ENCODE results near the gene GOLGA6L10.

GOLGA6L10 gene

DNA sequence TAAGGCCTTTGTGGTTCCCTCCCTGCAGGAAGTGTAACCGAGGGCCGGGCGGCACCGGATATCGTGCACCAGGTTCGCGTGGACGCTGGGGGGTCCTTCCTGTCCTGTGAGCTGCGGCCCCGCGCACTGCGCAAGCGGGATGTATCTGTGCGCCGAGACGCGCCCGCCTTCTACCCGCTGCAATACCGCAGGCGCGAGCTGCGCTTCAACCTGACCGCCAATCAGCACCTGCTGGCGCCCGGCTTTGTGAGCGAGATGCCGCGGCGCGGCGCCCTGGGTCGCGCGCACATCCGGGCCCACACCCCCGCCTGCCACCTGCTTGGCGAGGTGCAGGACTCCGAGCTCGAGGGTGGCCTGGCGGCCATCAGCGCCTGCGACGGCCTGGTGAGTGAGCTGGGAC is 50.8 kb downstream of the GOLGA6L10 start:
- Histone ChIP-seq H3K9ac (ENCODE audit: low read length) (no peak overlapping the region), H3F3A (ENCODE audit: insufficient read depth, low read length) (no peaks in the 10 kb centered on the region), H3K9me3 (replicated peaks; ENCODE audit: insufficient read depth, low read length) (no peaks in the 10 kb centered on the region), H3K79me2 (ENCODE audit: low read length) (no peaks in the 10 kb centered on the region), H3K27me3 (replicated peaks; ENCODE audit: insufficient read depth, low read length) (peaks cover 42% of the 10 kb centered on the region), H3K9me2 (replicated peaks; ENCODE audit: insufficient read depth, low read length) (no peaks in the 10 kb centered on the region), H3K36me3 (replicated peaks; ENCODE audit: insufficient read depth, low read length) (no peaks in the 10 kb centered on the region), H4K20me1 (ENCODE audit: insufficient read depth, low read length) (no peaks in the 10 kb centered on the region), H2AFZ (ENCODE audit: low read length) (no peak overlapping the region), H3K27ac (ENCODE audit: low read length) (no peak overlapping the region), H3K4me3 (ENCODE audit: low read length) (no peak overlapping the region), H3K4me1 (ENCODE audit: low read length) (no peaks in the 10 kb centered on the region), H3K4me2 (ENCODE audit: low read depth, low read length) (no peak overlapping the region)
- DNase-seq = no peak
- TF ChIP-seq EZH2 (optimal IDR thresholded peaks at IDR 0.05; ENCODE audit: low read depth, low read length) (no peak), EZH2phosphoT487 (IDR thresholded peaks at IDR 0.05; ENCODE audit: low read length) (no peak)
- TF ChIP-seq, protein P1, sequence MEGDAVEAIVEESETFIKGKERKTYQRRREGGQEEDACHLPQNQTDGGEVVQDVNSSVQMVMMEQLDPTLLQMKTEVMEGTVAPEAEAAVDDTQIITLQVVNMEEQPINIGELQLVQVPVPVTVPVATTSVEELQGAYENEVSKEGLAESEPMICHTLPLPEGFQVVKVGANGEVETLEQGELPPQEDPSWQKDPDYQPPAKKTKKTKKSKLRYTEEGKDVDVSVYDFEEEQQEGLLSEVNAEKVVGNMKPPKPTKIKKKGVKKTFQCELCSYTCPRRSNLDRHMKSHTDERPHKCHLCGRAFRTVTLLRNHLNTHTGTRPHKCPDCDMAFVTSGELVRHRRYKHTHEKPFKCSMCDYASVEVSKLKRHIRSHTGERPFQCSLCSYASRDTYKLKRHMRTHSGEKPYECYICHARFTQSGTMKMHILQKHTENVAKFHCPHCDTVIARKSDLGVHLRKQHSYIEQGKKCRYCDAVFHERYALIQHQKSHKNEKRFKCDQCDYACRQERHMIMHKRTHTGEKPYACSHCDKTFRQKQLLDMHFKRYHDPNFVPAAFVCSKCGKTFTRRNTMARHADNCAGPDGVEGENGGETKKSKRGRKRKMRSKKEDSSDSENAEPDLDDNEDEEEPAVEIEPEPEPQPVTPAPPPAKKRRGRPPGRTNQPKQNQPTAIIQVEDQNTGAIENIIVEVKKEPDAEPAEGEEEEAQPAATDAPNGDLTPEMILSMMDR (IDR thresholded peaks at IDR 0.05; ENCODE audit: low read length) = no peak

DNA sequence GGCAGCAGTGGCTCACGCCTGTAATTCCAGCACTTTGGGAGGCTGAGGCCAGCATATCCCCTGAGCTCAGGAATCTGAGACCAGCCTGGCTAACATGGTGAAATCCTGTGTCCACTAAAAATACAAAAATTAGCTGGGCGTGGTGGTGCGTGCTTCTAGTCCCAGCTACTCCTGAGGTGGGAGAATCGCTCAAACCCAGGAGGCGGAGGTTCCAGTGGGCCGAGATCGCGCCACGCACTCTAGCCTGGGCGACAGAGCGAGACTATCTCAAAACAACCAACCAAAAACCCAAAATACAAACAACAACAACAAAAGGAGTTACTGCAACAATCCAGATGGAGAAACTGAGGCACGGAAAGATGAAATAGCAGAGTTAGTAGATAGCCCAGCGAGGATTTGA is 51.2 kb downstream of the GOLGA6L10 start:
- Histone ChIP-seq H3K27ac (ENCODE audit: low read length) (no peak overlapping the region), H3K4me3 (ENCODE audit: low read length) (no peak overlapping the region), H3K79me2 (ENCODE audit: low read length) (no peaks in the 10 kb centered on the region), H3K4me1 (ENCODE audit: low read length) (no peaks in the 10 kb centered on the region), H2AFZ (ENCODE audit: low read length) (no peak overlapping the region), H3K9me2 (replicated peaks; ENCODE audit: insufficient read depth, low read length) (no peaks in the 10 kb centered on the region), H3F3A (ENCODE audit: insufficient read depth, low read length) (no peaks in the 10 kb centered on the region), H3K36me3 (replicated peaks; ENCODE audit: insufficient read depth, low read length) (no peaks in the 10 kb centered on the region), H3K4me2 (ENCODE audit: low read depth, low read length) (no peak overlapping the region), H3K9me3 (replicated peaks; ENCODE audit: insufficient read depth, low read length) (no peaks in the 10 kb centered on the region), H3K9ac (ENCODE audit: low read length) (no peak overlapping the region), H3K27me3 (replicated peaks; ENCODE audit: insufficient read depth, low read length) (peaks cover 44% of the 10 kb centered on the region), H4K20me1 (ENCODE audit: insufficient read depth, low read length) (no peaks in the 10 kb centered on the region)
- TF ChIP-seq EZH2phosphoT487 (IDR thresholded peaks at IDR 0.05; ENCODE audit: low read length) = no peak
- TF ChIP-seq, protein P1 (IDR thresholded peaks at IDR 0.05; ENCODE audit: low read length) = no peak
- no peak for TF ChIP-seq EZH2 (optimal IDR thresholded peaks at IDR 0.05; ENCODE audit: low read depth, low read length)
- DNase-seq = no peak

DNA sequence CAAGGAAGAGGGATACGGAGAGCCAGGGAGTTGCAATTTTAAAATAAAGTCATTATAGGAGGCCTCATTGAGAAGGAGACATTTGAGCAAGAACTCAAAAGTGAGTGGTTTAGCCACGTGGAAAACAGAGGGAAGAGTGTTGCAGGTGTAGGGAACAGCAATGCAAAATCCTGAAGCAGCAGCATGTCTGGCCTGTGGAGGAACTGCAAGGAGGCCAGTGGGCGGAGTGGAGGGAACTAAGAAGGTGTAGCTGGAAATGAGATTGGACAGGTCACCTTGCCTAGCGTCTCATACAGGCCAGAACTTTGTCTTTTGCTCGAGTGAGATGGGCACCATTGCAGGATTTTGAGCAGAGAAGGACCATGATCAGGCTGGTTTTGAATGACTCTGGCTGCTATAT is 51.7 kb downstream of the GOLGA6L10 start:
- no peaks in the 10 kb centered on the region for H4K20me1 ChIP-seq (ENCODE audit: insufficient read depth, low read length)
- no peak overlapping the region for H3K4me2 ChIP-seq (ENCODE audit: low read depth, low read length)
- no peaks in the 10 kb centered on the region for H3K36me3 ChIP-seq (replicated peaks; ENCODE audit: insufficient read depth, low read length)
- TF ChIP-seq, protein P1 (IDR thresholded peaks at IDR 0.05; ENCODE audit: low read length) = no peak
- TF ChIP-seq EZH2phosphoT487 (IDR thresholded peaks at IDR 0.05; ENCODE audit: low read length) (no peak), EZH2 (optimal IDR thresholded peaks at IDR 0.05; ENCODE audit: low read depth, low read length) (no peak)
- H3F3A ChIP-seq (ENCODE audit: insufficient read depth, low read length) = no peaks in the 10 kb centered on the region
- no peak for DNase-seq
- H2AFZ ChIP-seq (ENCODE audit: low read length) = no peak overlapping the region
- no peaks in the 10 kb centered on the region for H3K4me1 ChIP-seq (ENCODE audit: low read length)
- no peaks in the 10 kb centered on the region for H3K9me2 ChIP-seq (replicated peaks; ENCODE audit: insufficient read depth, low read length)
- no peak overlapping the region for H3K9ac ChIP-seq (ENCODE audit: low read length)
- H3K27me3 ChIP-seq (replicated peaks; ENCODE audit: insufficient read depth, low read length) = peaks cover 40% of the 10 kb centered on the region
- H3K79me2 ChIP-seq (ENCODE audit: low read length) = no peaks in the 10 kb centered on the region
- no peak overlapping the region for H3K27ac ChIP-seq (ENCODE audit: low read length)
- H3K4me3 ChIP-seq (ENCODE audit: low read length) = no peak overlapping the region
- no peaks in the 10 kb centered on the region for H3K9me3 ChIP-seq (replicated peaks; ENCODE audit: insufficient read depth, low read length)

Data from MM.1S (cell line).